GM12892 (cell line): ENCODE data around the gene IP6K2.

Source experiments
- POLR2A ChIP-seq: IDR thresholded peaks from 2 replicates; pipeline ENCODE4 v1.6.1; 2011; ENCODE audit warnings: low read depth, low read length, control low read depth
- TAF1 ChIP-seq: IDR thresholded peaks from 2 replicates; pipeline ENCODE4 v1.6.1; 2011; ENCODE audit warnings: low read depth, mild to moderate bottlenecking, control low read depth, low read length, borderline replicate concordance

DNA sequence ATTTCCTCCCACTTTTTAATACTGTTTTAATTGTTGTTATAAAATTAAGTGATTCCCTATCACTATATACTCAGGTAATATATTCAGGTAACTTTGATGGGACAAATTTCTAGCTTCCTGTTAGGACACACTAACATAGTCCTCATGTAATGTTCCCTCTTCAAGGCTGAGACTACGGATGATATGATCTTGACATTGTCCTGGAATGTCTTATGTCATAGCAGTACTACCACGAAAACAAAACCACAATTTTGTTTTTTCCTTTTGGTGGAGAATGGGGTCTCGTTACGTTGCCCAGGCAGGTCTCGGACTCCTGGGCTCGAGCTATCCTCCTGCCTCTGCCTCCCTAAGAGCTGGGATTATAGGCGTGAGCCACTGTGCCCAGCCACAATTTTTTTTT, 26.8 kb upstream of the IP6K2 start:
- no peak for TF ChIP-seq TAF1
- no peak for TF ChIP-seq POLR2A
